Measurements from ENCODE around the gene TPSD1.
"Not testable (repeated sequence)": the region's sequence is repeated elsewhere in the genome, so short reads cannot be mapped to it uniquely, and the experiment has no call there.

The TPSD1 gene

DNA sequence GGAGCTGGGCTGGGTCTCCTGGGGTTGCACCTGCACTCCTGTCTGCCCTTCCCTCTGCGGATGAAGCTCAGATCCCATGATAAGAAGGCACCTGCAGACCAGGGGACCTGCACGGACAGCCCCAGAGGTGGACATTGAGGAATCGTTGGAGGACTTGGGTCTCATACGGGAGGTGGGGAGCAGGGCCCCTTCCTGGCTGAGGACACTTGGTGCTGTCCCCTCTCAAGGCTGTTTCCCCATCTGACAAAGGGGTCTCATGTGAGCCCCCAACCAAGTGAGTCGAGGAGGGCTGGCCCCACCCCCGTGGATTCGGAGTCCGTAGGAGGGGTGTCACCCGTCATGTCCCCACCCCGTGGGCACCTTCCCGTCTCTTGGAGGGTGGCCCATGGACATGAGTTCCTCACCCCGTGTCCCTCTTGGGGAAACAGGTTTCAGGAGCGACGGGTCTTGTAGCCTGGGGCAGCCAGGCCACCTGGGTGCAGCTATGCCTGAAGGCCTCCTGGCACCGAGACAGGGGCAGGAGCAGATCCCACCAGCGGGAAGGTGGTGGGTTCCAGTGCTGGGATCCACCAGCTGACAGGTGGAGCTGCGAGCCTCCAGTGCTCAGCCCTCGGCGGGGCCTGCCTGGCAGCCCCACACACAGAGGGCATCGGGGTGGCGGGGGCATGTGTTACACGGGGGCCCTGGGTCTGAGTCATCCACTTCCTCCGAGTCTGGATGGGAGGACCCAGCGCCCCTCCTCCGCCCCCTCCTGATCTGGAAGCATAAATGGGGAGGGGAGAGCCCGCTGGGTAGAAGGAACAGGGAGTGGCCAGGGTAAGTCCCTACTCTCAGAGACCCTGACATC lies at the start of gene TPSD1:
TPSD1 (plus strand) TSS at position 794 of the 847 bp plus-strand sequence. CDS start 212 bp downstream, outside the sequence.
- DNase-seq (ENCODE audit: low spot score), result not testable (repeated sequence)

DNA sequence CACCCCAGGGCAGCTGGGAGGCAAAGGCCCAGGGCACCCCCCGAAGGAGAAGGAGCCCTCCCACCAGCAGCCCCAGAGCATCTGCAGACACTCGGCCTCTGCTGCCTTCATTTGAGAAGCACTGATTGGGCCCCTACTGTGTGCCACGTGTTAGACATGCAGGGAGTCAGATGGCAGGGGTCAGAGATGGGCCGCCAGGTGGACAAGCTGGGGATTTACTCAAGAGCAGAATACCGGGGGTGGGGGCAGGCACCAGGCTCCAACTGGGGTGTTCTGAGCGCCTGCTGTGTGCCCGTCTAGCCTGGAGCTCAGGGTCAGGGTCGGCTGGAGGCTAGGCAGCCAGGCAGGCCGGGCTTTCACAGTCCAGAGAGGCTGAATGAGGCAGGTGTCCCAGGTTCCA lies 49.5 kb upstream of the TPSD1 start:
- no peak for DNase-seq (ENCODE audit: low spot score)

DNA sequence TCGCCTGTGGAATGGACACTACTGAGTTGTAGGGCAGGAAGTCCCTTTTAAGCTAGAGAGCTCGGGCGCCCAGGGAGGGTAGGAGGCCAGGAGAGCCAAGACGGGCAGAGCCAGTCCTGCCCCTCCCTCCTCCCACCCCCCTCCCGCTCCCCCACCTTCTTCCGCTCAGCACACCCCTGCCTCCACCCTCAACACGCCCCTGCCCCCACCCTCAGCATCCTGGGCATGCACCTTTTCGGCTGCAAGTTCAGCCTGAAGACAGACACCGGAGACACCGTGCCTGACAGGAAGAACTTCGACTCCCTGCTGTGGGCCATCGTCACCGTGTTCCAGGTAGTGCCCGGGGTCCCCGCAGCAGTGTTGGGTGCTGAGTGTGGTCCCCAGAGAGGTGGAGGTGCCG lies 49.1 kb upstream of the TPSD1 start:
- DNase-seq (ENCODE audit: low spot score), result no peak

DNA sequence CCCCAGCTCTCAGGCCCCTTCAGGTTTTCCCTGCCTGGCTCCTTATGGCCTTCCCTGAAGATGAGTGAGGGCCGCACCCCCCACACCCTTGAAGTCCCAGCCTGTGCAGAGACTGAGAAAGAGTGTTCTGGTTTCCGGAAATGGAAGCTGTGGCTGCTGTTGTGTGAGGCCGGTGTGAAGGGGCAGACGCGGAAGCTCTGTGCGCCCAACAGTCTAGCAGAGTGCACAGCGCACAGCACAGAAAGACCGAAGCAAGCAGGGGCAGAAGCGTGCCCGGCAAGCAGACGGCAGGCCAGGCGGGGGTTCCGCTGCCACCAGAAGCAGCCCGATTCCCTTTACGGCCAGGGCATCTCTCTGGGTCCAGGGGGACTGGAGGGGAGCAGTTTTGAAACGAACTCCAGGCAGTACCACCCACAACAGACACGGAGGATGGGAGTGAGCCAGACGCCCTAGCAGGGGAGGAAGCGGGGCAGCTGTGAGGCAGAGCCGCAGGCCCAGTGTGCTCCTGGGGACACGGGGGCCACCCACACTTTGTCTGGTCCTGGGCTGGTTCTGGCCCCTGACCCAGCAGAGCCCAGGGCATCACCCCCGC lies 47.5 kb upstream of the TPSD1 start:
- DNase-seq (ENCODE audit: low spot score), result no peak

DNA sequence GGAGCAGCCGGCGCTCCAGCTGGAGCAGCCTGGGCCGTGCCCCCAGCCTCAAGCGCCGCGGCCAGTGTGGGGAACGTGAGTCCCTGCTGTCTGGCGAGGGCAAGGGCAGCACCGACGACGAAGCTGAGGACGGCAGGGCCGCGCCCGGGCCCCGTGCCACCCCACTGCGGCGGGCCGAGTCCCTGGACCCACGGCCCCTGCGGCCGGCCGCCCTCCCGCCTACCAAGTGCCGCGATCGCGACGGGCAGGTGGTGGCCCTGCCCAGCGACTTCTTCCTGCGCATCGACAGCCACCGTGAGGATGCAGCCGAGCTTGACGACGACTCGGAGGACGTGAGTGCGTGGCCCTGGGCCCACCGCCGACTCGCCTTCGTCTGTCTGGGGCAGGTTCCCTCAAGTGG lies 46.8 kb upstream of the TPSD1 start:
- no peak for DNase-seq (ENCODE audit: low spot score)

DNA sequence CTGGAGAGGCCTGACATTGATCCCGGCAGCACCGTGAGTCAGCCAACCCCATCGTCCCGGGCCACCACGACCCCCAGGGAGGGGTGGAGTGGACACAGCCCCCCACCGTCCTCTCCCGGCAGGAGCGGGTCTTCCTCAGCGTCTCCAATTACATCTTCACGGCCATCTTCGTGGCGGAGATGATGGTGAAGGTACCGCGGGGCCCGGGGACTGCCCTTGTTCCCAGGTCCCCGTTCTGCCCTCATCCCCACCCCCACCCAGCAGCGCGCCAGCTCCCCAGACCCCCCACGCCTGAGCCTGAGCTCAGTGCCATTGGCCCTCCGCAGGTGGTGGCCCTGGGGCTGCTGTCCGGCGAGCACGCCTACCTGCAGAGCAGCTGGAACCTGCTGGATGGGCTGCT lies 45.4 kb upstream of the TPSD1 start:
- DNase-seq (ENCODE audit: low spot score), result no peak

DNA sequence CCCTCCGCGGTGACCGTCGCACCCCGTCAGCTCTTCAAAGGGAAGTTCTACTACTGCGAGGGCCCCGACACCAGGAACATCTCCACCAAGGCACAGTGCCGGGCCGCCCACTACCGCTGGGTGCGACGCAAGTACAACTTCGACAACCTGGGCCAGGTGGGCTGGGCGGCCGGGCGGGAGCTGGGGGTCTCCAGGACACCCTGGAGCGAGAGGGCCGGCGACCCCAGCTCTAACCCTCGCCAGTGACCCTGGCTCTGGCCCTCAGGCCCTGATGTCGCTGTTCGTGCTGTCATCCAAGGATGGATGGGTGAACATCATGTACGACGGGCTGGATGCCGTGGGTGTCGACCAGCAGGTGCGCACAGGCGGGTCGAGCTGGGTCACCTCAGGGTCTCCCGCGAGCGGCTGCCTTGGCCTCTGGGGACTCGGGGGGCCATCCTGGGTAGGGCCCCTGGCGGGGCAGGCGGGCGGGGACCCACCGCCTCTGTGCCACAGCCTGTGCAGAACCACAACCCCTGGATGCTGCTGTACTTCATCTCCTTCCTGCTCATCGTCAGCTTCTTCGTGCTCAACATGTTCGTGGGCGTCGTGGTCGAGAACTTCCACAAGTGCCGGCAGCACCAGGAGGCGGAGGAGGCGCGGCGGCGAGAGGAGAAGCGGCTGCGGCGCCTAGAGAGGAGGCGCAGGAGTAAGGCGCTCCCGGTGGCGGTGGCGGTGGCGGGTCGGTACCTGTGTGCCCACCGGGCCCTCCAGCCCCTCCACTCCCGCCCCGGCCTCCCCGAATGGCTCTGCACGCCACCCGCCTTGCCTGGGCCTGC lies 44.2 kb upstream of the TPSD1 start:
- no peak for DNase-seq (ENCODE audit: low spot score)

DNA sequence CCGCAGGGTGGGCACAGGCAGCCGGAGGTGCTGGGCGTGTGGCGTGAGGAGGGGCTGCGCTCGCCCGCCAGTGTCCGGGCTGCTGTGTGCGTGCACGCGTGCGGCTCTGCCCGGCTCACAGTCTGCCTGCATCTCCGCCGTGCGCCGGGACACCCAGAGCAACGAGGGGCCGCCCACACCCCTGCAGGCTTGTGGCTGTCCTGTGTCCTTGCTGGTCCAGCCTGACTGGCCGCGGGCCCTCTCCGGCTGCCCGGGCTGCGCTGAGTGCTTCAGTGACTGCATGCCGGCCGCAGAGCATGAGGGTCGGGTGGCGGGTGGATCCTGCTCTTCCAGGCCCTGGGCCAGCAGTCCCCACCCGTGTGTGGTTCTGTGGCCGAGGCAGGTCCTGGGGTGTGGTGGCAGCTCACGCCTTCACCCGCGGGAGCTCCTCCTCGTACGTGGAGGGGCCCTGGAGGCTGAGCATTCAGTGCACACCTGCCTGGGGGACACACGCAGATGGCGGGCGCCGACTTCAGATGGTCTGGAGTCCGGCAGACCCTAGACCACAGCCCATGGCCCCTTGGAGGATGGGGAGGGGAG lies 43.2 kb upstream of the TPSD1 start:
- no peak for DNase-seq (ENCODE audit: low spot score)

DNA sequence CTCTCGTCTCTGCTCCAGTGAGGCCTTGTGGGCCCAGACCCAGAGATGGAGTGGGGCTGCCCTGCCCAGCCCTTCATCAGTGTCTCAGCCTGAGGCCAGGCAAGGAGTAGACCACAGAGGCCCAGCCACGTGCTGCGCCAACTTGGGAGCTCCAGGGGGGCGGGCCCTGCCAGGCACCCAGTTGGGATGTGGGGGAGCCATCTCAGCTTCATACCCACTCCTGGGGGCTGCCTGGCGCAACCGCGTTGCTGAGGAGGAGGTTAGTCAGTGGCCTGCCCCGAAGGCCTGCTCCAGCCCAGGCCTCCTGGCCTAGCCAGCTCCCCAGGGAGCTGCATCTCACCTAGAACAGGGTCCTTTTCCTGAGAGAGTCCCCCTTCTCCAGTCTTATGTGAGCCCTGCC lies 42.6 kb upstream of the TPSD1 start:
- no peak for DNase-seq (ENCODE audit: low spot score)

DNA sequence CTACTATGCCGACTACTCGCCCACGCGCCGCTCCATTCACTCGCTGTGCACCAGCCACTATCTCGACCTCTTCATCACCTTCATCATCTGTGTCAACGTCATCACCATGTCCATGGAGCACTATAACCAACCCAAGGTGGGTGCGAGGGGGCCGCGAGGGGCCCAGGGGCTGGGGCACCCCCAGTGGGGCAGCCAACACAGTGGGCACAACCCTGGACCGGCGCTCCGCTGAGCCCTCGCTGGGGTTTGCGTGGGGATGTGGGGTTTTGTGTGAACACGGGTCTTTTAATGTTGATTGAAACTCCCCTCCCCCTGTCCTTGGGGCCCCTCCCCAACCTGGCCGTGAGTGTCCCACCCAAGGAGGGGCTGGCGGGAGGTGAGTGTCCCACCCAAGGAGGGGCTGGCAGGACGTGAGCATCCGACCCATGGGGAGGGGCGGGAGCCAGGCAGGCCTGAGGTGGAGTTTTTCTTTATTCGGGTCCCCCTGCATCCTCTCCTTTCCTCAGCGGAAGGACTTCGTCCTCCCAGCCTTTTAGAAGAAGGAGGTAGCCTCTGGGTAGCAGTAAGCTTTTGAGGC lies 42.0 kb upstream of the TPSD1 start:
- DNase-seq (ENCODE audit: low spot score), result no peak

DNA sequence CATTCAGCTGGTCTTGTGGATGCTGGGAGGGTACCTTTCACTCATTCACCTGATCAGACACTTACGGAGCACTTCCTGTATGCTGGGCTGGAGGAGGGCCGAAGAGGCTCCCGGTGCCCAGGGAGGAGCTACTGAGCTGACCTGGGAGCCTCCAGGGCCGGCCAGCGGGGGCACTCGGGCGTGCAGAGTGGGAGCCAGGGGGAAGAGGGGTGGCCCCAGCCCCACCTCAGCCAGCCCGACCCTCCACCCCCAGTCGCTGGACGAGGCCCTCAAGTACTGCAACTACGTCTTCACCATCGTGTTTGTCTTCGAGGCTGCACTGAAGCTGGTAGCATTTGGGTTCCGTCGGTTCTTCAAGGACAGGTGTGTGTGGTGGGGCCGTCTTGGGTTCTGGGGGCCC lies 41.1 kb upstream of the TPSD1 start:
- no peak for DNase-seq (ENCODE audit: low spot score)

DNA sequence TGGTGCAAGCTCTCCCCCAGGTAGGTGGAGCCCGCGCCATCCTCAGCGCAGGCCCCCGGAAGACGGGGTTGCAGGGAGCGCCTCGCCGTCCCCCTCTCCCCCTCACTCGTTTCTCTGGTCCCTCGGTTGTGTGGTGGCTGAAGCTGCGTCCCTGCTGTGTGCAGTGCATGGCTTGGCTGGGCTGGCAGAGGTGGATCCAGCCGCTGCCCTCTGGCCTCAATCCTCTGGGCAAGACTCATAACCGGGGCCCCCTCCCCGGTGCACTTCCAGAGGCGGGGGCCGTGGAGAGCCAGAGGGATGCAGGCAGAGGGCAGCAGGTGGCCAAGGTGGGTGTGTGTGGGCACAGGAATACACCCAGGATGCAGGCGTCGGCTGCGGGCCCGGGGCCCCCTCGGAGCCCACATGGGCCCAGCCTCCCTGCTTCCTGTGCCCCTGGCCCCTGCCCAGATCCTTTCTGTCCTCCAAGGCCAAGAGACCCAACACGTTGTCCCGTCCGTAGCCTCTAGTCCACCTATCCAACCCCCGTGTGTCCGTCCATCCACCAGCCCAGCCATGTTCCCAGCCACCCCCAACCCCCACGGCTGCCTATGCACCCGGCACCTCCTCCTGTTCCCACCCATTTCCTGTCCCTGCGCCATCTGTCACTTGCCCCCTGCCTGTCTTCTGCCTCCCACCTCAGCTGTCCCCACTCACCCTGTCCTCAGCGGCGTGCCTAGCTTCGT lies 40.1 kb upstream of the TPSD1 start:
- no peak for DNase-seq (ENCODE audit: low spot score)

DNA sequence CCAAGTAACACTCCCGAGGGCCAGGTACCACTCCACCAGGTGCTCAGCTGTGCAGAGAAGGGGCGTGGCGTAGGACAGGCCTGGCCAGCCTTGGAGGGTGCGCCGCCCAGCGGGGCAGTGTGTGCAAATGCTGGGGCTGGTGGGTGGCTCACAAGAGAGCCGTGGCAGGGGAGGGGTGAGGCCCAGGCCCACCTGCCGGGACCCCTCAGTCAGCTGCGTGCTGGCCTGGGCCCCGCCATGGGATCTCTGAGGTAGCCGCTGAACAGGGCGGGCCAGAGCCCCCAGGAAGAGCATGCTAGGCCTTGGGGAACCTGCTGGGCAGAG lies 39.6 kb upstream of the TPSD1 start:
- DNase-seq (ENCODE audit: low spot score), result no peak

DNA sequence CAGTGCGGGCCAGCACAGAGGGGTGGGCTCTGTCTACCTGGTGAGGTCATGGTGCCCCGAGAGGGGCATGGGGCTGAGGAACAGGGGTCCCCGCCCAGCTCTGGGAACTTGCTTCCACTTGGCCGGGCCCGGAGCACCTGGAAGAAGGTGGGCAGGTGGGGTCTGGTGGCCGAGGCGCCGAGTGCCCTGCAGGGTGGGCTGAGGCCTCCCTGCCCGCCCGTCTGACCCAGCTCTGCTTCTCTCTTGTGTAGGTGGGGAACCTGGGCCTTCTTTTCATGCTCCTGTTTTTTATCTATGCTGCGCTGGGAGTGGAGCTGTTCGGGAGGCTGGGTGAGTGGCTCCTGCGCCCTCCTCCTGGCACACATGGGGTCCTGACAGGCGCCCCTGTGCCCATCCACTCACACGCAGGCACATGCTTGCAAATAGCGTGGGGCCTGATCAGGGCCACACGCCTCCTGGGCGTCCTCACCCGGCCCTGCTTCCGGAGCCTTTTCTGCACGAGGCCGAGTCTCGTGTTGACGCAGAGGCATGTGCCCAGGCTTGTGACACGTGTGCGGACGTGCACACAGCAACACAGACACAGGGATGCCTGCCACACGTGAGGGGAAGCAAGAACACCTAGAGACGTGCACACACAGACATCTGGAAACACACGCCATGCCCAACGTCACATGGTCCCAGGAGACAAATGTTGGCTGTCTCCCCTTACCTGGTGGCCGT lies 39.0 kb upstream of the TPSD1 start:
- DNase-seq (ENCODE audit: low spot score), result no peak

DNA sequence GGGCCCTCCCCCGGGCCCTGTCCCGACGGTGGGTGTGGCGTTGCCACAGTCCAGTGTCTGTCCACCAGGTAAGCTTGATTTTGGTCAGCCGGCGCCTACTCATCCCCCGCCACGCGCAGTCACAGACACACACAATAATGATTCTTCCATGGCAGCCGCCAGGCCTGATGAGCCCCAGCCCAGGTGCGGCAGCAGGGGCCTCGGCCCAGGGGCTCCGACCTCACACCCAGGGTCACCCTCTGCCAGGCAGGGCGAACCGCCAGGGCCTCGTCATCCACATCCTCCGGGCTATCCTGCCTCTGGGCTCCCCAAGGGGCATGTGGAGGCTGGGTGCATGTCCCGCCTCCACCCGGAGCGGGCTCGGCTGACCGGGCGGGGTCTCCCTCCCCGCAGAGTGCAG lies 38.3 kb upstream of the TPSD1 start:
- no peak for DNase-seq (ENCODE audit: low spot score)

DNA sequence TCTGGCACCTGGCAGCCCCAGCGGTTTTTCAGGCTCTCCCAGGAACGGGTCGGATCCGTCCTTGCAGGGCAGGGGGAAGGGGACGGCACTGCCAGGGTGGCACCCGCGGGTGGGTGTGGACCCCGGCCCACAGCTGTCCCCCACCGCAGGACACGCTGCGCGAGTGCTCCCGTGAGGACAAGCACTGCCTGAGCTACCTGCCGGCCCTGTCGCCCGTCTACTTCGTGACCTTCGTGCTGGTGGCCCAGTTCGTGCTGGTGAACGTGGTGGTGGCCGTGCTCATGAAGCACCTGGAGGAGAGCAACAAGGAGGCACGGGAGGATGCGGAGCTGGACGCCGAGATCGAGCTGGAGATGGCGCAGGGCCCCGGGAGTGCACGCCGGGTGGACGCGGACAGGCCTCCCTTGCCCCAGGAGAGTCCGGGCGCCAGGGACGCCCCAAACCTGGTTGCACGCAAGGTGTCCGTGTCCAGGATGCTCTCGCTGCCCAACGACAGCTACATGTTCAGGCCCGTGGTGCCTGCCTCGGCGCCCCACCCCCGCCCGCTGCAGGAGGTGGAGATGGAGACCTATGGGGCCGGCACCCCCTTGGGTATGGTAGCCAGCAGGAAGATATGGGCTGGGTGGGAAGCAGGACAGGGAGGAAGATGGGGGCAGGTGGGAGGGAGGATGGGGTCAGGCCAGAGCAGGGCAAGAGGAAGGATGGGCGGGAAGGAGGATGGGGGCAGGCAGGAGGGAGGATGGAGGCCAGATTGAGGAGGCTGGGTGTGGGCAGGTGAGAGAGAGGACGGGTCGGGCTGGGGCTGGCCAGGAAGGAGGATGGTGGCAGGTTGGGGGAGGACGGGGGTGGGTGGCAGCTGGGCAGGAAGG lies 37.6 kb upstream of the TPSD1 start:
- no peak for DNase-seq (ENCODE audit: low spot score)

DNA sequence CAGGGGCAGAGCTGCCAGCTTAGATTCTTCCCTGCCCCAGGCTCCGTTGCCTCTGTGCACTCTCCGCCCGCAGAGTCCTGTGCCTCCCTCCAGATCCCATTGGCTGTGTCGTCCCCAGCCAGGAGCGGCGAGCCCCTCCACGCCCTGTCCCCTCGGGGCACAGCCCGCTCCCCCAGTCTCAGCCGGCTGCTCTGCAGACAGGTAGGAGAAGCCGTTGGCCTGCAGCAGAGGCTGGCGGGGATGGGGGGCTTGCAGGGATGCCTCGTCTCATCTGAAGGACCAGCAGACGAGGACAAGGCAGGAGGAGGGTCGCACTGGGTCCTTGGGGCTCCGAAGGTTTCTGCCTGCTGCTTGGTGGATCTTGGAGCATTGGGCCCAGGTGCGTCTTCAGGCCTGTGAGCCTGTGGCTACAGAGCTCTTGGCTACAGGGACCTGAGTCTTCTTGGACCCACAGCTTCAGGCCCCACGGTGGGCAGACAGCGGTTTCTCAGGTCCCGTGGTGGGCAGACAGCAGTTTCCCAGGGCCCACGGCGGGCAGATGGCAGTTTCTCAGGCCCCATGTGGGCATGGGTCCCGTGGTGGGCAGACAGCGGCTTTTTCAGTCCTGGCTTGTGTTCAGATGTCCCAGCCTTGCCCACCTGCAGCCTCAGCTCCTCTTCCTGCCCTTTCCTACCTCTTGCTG lies 36.8 kb upstream of the TPSD1 start:
- no peak for DNase-seq (ENCODE audit: low spot score)

DNA sequence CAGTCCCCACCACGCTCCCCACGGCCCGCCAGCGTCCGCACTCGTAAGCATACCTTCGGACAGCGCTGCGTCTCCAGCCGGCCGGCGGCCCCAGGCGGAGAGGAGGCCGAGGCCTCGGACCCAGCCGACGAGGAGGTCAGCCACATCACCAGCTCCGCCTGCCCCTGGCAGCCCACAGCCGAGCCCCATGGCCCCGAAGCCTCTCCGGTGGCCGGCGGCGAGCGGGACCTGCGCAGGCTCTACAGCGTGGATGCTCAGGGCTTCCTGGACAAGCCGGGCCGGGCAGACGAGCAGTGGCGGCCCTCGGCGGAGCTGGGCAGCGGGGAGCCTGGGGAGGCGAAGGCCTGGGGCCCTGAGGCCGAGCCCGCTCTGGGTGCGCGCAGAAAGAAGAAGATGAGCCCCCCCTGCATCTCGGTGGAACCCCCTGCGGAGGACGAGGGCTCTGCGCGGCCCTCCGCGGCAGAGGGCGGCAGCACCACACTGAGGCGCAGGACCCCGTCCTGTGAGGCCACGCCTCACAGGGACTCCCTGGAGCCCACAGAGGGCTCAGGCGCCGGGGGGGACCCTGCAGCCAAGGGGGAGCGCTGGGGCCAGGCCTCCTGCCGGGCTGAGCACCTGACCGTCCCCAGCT lies 35.7 kb upstream of the TPSD1 start:
- DNase-seq (ENCODE audit: low spot score), result no peak

Data from ecto neural progenitor cell (in vitro differentiated cells).